ENCODE results near the gene DONSON. TPM values are rescaled to one million over a fixed set of nuclear protein-coding genes. Genes with fewer than 3 reads are reported as not detected.

The DONSON gene
- total RNA-seq, 1 experiment from 2014 or later, result 35.3 TPM

DNA sequence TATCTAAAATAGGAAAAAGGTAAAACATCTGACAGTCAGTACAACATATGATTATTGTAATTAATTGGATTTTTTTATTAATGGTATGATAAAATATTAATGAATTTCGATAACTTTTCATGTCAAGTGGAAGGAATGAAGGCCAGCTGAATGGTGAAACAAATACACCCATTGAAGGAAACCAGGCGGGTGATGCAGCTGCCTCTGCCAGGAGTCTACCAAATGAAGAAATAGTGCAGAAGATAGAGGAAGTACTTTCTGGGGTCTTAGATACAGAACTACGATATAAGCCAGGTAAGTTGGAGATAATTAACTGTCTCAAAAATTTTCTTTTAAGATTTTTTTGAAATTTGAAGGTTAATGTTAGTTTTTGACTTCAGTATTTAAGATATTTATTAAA, 42.4 kb downstream of the DONSON start:
- Histone ChIP-seq H3K9ac (ENCODE audit: extremely low read depth, insufficient read length, low read length) (no peak overlapping the region), H2BK5ac (ENCODE audit: insufficient read length, low read length) (no peak overlapping the region), H3T11ph (ENCODE audit: low read length) (no peak overlapping the region), H4K20me1 (ENCODE audit: control insufficient read depth, insufficient read depth, insufficient read length) (no peaks in the 10 kb centered on the region), H2BK120ac (ENCODE audit: low read depth, low read length, poor library complexity, severe bottlenecking) (no peak overlapping the region), H3K79me1 (ENCODE audit: insufficient read depth, low read depth, low read length, poor library complexity, severe bottlenecking) (peaks cover 6% of the 10 kb centered on the region), H3K14ac (ENCODE audit: insufficient read depth, low read length) (no peak overlapping the region), H3K18ac (ENCODE audit: insufficient read length, low read depth, low read length) (no peak overlapping the region), H3K23me2 (ENCODE audit: insufficient read length, low read depth, low read length, poor library complexity, severe bottlenecking) (no peaks in the 10 kb centered on the region), H3K9me3 (ENCODE audit: control insufficient read depth, low read depth, low read length) (no peaks in the 10 kb centered on the region), H2BK12ac (ENCODE audit: insufficient read length, low read depth, low read length) (no peak overlapping the region), H3K27ac (ENCODE audit: insufficient read length, low read depth, low read length) (no peak overlapping the region), H3K4me2 (ENCODE audit: insufficient read depth, insufficient read length, low read length) (no peak overlapping the region), H4K8ac (replicated peaks; ENCODE audit: insufficient read length, low read depth, low read length) (no peak overlapping the region), H3K23ac (ENCODE audit: insufficient read length, low read depth, low read length) (no peak overlapping the region), H2AK5ac (ENCODE audit: insufficient read length, low read length) (no peak overlapping the region), H3K27me3 (ENCODE audit: insufficient read depth, low read length) (no peaks in the 10 kb centered on the region), H3K79me2 (ENCODE audit: insufficient read depth, low read length) (peaks cover 42% of the 10 kb centered on the region), H4K91ac (ENCODE audit: insufficient read length, low read depth, low read length) (no peak overlapping the region), H2BK20ac (ENCODE audit: low read depth, low read length, poor library complexity, severe bottlenecking) (no peak overlapping the region), H4K5ac (ENCODE audit: insufficient read length, low read depth, low read length) (no peak overlapping the region), H2AFZ (ENCODE audit: low read length) (no peak overlapping the region), H2BK15ac (ENCODE audit: low read depth, low read length) (no peak overlapping the region), H3K4ac (ENCODE audit: low read depth, low read length) (no peak overlapping the region), H3K4me1 (ENCODE audit: insufficient read depth, low read length) (no peaks in the 10 kb centered on the region), H3K56ac (ENCODE audit: insufficient read length, low read depth, low read length) (no peak overlapping the region)
- TF ChIP-seq, protein P1, sequence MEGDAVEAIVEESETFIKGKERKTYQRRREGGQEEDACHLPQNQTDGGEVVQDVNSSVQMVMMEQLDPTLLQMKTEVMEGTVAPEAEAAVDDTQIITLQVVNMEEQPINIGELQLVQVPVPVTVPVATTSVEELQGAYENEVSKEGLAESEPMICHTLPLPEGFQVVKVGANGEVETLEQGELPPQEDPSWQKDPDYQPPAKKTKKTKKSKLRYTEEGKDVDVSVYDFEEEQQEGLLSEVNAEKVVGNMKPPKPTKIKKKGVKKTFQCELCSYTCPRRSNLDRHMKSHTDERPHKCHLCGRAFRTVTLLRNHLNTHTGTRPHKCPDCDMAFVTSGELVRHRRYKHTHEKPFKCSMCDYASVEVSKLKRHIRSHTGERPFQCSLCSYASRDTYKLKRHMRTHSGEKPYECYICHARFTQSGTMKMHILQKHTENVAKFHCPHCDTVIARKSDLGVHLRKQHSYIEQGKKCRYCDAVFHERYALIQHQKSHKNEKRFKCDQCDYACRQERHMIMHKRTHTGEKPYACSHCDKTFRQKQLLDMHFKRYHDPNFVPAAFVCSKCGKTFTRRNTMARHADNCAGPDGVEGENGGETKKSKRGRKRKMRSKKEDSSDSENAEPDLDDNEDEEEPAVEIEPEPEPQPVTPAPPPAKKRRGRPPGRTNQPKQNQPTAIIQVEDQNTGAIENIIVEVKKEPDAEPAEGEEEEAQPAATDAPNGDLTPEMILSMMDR (conservative IDR thresholded peaks at IDR 0.05), result no peak
- Mint-ChIP-seq H3K9me3 (no peaks in the 10 kb centered on the region), H3K4me3 (no peak overlapping the region), H3K36me3 (ENCODE audit: insufficient read depth in 1 of 3, low read depth in 3 of 3) (peaks cover 33 to 66% (median 52%) of the 10 kb centered on the region in 3 experiments), H3K4me1 (peaks cover 16 to 19% of the 10 kb centered on the region in 2 experiments), H3K27ac (peak overlapping the region in 1 of 3 experiments; percentile 81; a peak in 2 of 7 replicates), H3K27me3 (ENCODE audit: low read depth) (no peaks in the 10 kb centered on the region)
- no peak for DNase-seq
- WGBS (ENCODE audit: extremely low coverage, insufficient read length, low lambda C conversion rate), result 100% methylated on average over 1 of the region's 3 CpGs

All from H9 (cell line).